ENCODE data around the gene ITGAX.
A peak's percentile ranks its signal among the peaks of the same experiment; 100 is the strongest.

ITGAX gene

GRCh38 chr16:31417916-31418315, 62.9 kb downstream of the ITGAX start:
- no peak for TF ChIP-seq CTCF (conservative IDR thresholded peaks at IDR 0.05; ENCODE audit: low read depth, low read length)
- H3K4me3 ChIP-seq (ENCODE audit: low read depth, low read length), result no peak overlapping the region
- DNase-seq (ENCODE audit: low read depth), result no peak

DNA sequence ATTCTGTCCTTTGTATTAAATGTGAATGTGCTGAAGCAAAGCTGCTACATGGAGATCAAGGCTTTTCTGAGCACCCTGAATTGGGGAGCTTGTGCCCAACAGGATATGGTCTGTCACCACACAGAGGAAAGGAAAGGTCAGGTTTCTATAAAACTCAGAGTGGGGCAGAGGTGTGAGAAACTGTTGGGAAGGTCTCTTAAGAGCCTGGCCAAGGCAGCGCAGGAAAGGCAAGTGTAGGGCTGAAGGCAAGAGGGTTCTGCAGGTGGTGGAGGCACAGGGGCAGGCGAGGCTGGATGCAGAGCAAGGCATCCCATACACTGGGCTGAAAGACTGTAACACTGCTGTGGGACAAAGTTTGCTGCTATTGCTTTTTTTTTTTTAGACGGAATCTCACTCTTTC, 65.1 kb downstream of the ITGAX start:
- H3K4me3 ChIP-seq (ENCODE audit: low read depth, low read length), result no peak overlapping the region
- no peak for TF ChIP-seq CTCF (conservative IDR thresholded peaks at IDR 0.05; ENCODE audit: low read depth, low read length)
- DNase-seq (ENCODE audit: low read depth), result no peak

DNA sequence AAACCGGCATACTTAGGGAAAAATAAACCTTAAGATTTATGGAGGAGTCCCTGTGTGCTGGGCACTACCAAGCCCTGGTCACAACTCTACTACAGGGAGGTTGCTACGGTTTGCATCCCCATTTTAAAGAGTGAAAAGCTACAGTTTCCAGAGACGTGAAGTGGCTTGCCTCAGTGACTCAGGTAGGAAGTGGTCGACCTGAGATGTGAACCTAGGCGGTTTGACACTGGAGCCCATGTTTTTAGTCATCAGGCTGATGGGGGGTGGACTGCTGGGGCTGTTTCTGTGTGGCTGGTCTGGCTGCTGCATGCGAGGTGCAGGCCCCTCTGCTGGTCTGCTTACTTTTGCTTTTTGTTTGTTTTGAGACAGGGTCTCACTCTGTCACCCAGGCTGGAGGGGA, 66.6 kb downstream of the ITGAX start:
- no peak for DNase-seq (ENCODE audit: low read depth)
- H3K4me3 ChIP-seq (ENCODE audit: low read depth, low read length), result no peak overlapping the region
- TF ChIP-seq CTCF (conservative IDR thresholded peaks at IDR 0.05; ENCODE audit: low read depth, low read length), result no peak

DNA sequence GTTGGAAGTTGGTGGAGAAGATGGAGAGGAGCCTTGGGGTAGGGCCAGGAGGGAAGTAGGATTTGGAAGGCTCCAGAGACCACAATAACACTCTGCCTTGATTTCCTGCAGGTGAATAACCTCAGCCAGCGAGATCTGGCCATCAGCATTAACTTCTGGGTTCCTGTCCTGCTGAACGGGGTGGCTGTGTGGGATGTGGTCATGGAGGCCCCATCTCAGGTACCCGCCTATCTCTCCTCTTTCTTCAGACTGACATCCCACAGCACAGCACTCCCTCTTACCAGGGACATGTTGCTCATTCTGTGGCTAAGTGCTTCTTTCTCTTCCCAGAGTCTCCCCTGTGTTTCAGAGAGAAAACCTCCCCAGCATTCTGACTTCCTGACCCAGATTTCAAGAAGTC, 68.3 kb downstream of the ITGAX start:
- no peak for TF ChIP-seq CTCF (conservative IDR thresholded peaks at IDR 0.05; ENCODE audit: low read depth, low read length)
- H3K4me3 ChIP-seq (ENCODE audit: low read depth, low read length), result no peak overlapping the region
- DNase-seq (ENCODE audit: low read depth), result no peak

DNA sequence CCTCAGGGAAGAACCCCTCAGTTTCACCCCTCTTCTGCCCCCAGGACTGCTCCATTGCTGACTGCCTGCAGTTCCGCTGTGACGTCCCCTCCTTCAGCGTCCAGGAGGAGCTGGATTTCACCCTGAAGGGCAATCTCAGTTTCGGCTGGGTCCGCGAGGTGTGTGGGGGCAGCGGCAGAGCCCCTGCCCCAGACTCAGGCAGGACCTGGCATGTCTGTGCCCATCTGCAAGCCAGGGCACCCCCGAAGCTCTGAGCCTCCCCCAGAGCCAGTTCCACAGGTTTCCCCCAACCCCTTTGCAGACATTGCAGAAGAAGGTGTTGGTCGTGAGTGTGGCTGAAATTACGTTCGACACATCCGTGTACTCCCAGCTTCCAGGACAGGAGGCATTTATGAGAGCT, 68.8 kb downstream of the ITGAX start:
- no peak overlapping the region for H3K4me3 ChIP-seq (ENCODE audit: low read depth, low read length)
- no peak for DNase-seq (ENCODE audit: low read depth)
- no peak for TF ChIP-seq CTCF (conservative IDR thresholded peaks at IDR 0.05; ENCODE audit: low read depth, low read length)

DNA sequence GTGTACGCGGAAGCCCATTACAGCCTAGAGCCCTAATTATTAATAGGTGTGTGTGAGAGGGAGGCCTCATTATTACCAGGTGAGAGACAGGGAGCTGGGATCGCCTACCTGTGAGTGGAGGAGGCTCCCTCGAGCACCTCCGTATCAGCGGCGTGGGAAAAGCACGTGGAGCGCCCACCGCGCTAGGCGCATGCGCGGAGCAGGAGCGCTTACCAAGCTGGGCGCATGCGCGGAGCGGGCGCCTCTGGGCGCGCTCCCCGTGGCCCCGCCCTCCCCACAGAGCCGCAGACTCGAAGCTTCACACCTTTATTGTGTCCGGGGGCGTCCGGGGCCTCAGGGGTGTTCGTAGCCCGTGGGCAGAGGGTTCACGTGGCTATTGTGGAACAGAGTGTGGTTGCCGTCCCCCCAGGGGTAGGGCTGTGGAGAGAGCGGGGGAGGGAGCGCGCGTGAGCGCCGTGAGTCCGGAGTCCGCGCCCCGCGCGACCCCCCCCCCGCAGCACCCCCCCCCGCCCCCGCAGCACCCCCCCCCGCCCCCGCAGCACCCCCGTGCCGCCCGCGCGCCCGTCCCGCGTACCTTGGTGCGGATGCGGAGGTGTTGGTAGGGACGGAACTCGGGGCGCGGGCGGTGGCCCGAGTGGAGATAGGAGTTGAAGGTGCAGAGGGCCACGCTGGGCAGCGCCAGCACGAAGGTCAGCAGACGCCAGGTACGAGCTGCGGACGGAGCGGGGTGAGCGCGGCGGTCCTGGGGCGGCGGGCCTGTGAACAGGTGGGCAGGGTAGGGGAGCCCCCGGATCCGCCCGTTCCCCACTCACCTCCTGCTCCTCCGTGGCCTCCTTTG, 72.7 kb downstream of the ITGAX start:
- no peak for TF ChIP-seq CTCF (conservative IDR thresholded peaks at IDR 0.05; ENCODE audit: low read depth, low read length)
- DNase-seq (ENCODE audit: low read depth), result peak; percentile 29
- peak overlapping the region; percentile 29 for H3K4me3 ChIP-seq (ENCODE audit: low read depth, low read length)

DNA sequence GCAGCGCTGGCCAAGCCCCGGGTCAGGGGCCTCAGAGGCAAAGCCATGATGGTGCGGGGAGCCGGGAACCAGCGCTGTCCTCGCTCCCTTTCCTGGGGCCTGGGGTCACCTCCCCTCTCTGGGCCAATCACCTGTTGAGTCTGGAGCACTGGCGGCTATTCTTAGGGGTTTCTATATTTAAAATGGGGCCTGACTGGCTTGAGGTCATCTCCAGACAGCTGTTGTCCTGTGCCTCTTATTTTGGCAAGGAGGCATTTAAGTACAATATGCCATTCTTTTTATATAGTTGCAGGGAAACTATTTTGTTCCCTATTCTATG, 73.3 kb downstream of the ITGAX start, which contains the start of gene COX6A2:
Gene COX6A2, minus strand, starts transcription at position 82 of the 319 bp plus-strand sequence. Its CDS starts 35 bp downstream, at position 47.
- no peak for DNase-seq (ENCODE audit: low read depth)
- peak within 1 kb of the TSS; percentile 29 for H3K4me3 ChIP-seq (ENCODE audit: low read depth, low read length)
- TF ChIP-seq CTCF (conservative IDR thresholded peaks at IDR 0.05; ENCODE audit: low read depth, low read length), result no peak

Data from choroid plexus epithelial cell (primary cell).